Measurements from ENCODE around the gene FADS1.

FADS1 gene

DNA sequence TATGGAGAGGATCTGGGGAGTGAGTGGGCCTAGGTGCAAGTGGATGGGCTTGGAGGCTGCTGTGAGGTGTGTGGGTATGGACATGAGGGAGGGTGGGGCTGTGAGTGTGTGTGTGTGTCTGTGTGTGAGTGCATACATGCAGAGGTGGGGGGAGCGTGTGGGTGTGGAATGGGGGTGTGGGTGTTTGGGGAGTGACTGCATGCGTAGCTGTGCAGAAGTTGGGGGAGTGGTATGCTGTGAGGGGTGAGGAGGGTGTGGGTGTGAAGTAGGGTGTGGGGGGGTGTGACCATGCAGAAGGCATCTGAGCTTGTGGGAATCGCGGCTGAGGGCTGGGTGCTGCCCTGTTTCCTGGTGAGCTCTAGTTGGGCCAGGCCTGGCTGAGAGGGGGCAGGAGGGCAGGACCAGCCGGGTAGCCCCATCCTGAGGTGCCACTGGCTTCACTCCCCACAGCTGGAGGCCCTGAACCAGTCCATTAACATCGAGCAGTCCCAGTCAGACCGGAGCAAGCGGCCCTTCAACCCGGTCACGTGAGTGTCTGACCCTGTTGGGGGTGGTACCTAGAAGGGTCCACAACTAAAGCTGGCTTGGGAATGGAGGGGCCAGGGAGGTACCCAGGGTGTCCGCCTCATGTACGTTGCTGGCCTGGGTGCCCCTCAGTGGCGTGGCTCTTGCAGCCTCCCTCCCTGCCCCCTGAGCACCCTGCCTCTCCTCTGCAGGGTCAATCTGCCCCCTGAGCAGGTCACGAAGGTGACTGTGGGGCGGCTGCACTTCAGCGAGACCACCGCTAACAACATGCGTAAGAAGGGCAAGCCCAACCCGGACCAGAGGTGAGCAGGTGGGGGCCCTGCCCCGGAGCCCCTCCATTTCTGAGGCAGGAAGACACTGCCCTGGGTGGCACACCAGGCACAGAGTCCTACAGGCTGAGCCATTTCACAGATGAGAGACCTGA lies 40.9 kb downstream of the FADS1 start:
- H3K27ac ChIP-seq: no peak overlapping the region
- H3K4me1 ChIP-seq (ENCODE audit: control insufficient read depth in 1 of 2, insufficient read depth in 1 of 2, low read depth in 1 of 2, low read length in 1 of 2): peaks cover 15 to 17% of the 10 kb centered on the region in 2 experiments
- peaks cover 26% of the 10 kb centered on the region for H3K27me3 ChIP-seq
- H3K4me3 ChIP-seq (ENCODE audit: low read depth in 1 of 2, low read length in 1 of 2): no peak overlapping the region
- no peaks in the 10 kb centered on the region for H3K36me3 ChIP-seq
- no peak for TF ChIP-seq CTCF (IDR thresholded peaks at IDR 0.05)
- H3K9me3 ChIP-seq: no peaks in the 10 kb centered on the region

GRCh38 chr11:61775106-61775505 lies 41.7 kb downstream of the FADS1 start:
- H3K36me3 ChIP-seq: no peaks in the 10 kb centered on the region
- H3K4me1 ChIP-seq (ENCODE audit: control insufficient read depth in 1 of 2, insufficient read depth in 1 of 2, low read depth in 1 of 2, low read length in 1 of 2): peaks cover 15 to 17% of the 10 kb centered on the region in 2 experiments
- peaks cover 26% of the 10 kb centered on the region for H3K27me3 ChIP-seq
- H3K27ac ChIP-seq: no peak overlapping the region
- no peak overlapping the region for H3K4me3 ChIP-seq (ENCODE audit: low read depth in 1 of 2, low read length in 1 of 2)
- TF ChIP-seq CTCF (IDR thresholded peaks at IDR 0.05): no peak
- H3K9me3 ChIP-seq: no peaks in the 10 kb centered on the region

DNA sequence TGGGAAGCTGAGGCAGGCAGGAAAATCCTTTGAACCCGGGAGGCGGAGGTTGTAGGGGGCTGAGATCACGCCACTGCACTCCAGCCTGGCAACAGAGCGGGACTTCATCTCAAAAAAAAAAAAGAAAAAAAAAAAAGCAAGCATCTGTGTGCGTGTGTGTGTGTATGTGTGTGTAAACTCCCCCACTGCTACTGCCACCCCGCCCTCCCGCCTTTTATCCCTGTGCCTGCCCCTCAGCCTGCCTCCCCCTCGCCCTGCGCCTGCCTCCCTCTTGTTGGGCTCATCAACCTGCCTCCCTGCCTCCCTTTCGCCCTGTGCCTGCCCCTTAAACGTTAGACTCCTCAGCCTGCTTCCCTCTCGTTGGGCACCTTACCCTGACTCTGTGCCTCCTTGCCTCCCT lies 42.4 kb downstream of the FADS1 start:
- Histone ChIP-seq H3K4me3 (ENCODE audit: low read depth in 1 of 2, low read length in 1 of 2) (no peak overlapping the region), H3K27ac (no peak overlapping the region), H3K27me3 (peaks cover 26% of the 10 kb centered on the region), H3K4me1 (ENCODE audit: control insufficient read depth in 1 of 2, insufficient read depth in 1 of 2, low read depth in 1 of 2, low read length in 1 of 2) (peaks cover 15 to 17% of the 10 kb centered on the region in 2 experiments), H3K36me3 (no peaks in the 10 kb centered on the region), H3K9me3 (no peaks in the 10 kb centered on the region)
- TF ChIP-seq CTCF (IDR thresholded peaks at IDR 0.05): no peak

DNA sequence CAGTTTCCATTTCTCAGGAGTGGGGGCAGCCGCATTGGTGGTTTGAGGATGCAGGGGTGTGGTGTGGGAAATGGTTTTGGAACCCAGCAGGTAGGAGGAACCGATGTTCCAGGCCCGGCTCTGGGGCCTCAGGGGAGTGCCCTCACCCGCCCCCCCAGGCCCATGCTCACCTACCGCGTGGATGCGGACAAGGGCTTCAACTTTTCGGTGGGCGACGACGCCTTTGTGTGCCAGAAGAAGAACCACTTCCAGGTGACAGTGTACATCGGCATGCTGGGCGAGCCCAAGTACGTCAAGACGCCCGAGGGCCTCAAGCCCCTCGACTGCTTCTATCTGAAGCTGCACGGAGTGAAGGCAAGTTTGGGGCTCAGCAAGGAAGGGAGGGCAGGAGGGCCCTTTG lies 43.0 kb downstream of the FADS1 start:
- TF ChIP-seq CTCF (IDR thresholded peaks at IDR 0.05): no peak
- peaks cover 26% of the 10 kb centered on the region for H3K27me3 ChIP-seq
- peaks cover 15 to 17% of the 10 kb centered on the region in 2 experiments for H3K4me1 ChIP-seq (ENCODE audit: control insufficient read depth in 1 of 2, insufficient read depth in 1 of 2, low read depth in 1 of 2, low read length in 1 of 2)

DNA sequence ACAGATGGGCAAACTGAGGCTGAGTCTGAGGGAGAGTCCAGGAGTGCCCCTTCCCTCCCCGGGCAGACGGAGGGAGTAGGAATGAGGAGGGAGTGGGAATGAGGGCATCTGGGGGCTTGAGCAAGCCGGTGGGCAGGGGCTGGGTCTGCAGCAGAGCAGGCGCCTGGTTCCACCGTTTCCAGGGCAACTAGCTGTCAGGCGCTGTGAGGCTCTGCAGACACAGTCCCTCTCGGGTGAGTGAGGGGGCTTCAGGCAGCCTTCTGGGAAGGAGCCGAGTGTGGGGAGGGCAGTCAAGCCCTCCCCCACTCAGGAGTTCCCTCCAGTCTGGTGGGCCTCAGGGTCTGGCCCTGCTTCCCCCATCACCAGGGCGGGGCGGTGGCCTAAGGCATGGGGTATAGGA lies 43.4 kb downstream of the FADS1 start:
- Histone ChIP-seq H3K27ac (no peak overlapping the region), H3K9me3 (no peaks in the 10 kb centered on the region), H3K36me3 (no peaks in the 10 kb centered on the region), H3K27me3 (peaks cover 23% of the 10 kb centered on the region), H3K4me3 (ENCODE audit: low read depth in 1 of 2, low read length in 1 of 2) (no peak overlapping the region), H3K4me1 (ENCODE audit: control insufficient read depth in 1 of 2, insufficient read depth in 1 of 2, low read depth in 1 of 2, low read length in 1 of 2) (peaks cover 15 to 17% of the 10 kb centered on the region in 2 experiments)
- no peak for TF ChIP-seq CTCF (IDR thresholded peaks at IDR 0.05)

More for the DNA sequence above, 43.0 kb downstream of the FADS1 start:
- no peaks in the 10 kb centered on the region for H3K9me3 ChIP-seq
- no peak overlapping the region for H3K4me3 ChIP-seq (ENCODE audit: low read depth in 1 of 2, low read length in 1 of 2)
- no peak overlapping the region for H3K27ac ChIP-seq
- no peaks in the 10 kb centered on the region for H3K36me3 ChIP-seq
